Coronary artery (tissue), 2 donors: ENCODE measurements around the gene SHISA4.

Source experiments
- DNase-seq: peaks from one replicate; pipeline ENCODE4 v3.0.0-alpha.2; 2017; ENCODE audit warnings: low spot score
- H3K27ac ChIP-seq, 2 donors: fragments of 200-600 bp; sonication (generic); one replicate each; pipeline ENCODE4 v1.5.1; 2016 to 2019
- H3K4me3 ChIP-seq: fragments of 200-600 bp; sonication (generic); 2 replicates; pipeline ENCODE4 v1.5.1; 2016; ENCODE audit warnings: mild to moderate bottlenecking, moderate library complexity
- TF ChIP-seq, protein P1 (sequence below): fragments of 200-600 bp; sonication (generic); IDR thresholded peaks from one replicate; pipeline ENCODE4 v1.5.1; 2019; ENCODE audit warnings: antibody characterized with exemption

The SHISA4 gene

GRCh38 chr1:201893431-201893830 lies 4.7 kb downstream of the SHISA4 start:
- Histone ChIP-seq H3K27ac (peak overlapping the region; percentile 5 to 91), H3K4me3 (no peak overlapping the region)
- TF ChIP-seq, protein P1, sequence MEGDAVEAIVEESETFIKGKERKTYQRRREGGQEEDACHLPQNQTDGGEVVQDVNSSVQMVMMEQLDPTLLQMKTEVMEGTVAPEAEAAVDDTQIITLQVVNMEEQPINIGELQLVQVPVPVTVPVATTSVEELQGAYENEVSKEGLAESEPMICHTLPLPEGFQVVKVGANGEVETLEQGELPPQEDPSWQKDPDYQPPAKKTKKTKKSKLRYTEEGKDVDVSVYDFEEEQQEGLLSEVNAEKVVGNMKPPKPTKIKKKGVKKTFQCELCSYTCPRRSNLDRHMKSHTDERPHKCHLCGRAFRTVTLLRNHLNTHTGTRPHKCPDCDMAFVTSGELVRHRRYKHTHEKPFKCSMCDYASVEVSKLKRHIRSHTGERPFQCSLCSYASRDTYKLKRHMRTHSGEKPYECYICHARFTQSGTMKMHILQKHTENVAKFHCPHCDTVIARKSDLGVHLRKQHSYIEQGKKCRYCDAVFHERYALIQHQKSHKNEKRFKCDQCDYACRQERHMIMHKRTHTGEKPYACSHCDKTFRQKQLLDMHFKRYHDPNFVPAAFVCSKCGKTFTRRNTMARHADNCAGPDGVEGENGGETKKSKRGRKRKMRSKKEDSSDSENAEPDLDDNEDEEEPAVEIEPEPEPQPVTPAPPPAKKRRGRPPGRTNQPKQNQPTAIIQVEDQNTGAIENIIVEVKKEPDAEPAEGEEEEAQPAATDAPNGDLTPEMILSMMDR = no peak
- no peak for DNase-seq

GRCh38 chr1:201894343-201895119 lies 5.8 kb downstream of the SHISA4 start:
- peak overlapping the region; percentile 32 to 91 for H3K27ac ChIP-seq
- TF ChIP-seq, protein P1 = no peak
- no peak overlapping the region for H3K4me3 ChIP-seq
- DNase-seq = no peak

DNA sequence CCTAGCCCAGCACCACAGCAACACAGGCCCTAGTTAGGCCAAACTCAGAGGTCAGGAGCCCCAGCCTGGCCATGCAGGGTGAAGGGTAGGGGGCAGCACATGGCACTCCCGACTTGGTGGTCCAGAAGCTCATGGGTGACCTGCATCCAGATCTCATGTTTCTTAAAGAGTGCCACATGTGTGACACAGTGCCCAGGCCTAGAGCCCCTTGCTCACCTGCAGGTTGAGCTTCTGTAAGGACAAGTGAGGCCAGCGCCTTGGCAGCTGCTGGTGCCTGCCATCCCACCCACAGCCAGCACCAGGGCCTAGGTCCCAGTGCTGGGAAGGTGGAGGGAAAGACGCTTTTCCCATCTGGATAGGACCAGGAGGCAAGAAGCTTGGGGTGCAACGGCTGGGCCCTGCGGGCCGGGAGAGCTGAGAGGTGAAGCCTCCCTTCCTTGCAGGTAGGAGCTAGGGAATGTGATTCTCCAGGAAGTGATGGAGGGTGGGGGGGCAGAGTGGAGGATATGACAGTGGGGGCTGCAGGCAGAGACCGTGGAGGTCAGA lies 6.5 kb downstream of the SHISA4 start:
- TF ChIP-seq, protein P1 = no peak
- Histone ChIP-seq H3K27ac (peak overlapping the region; percentile 58 to 91), H3K4me3 (no peak overlapping the region)
- no peak for DNase-seq

DNA sequence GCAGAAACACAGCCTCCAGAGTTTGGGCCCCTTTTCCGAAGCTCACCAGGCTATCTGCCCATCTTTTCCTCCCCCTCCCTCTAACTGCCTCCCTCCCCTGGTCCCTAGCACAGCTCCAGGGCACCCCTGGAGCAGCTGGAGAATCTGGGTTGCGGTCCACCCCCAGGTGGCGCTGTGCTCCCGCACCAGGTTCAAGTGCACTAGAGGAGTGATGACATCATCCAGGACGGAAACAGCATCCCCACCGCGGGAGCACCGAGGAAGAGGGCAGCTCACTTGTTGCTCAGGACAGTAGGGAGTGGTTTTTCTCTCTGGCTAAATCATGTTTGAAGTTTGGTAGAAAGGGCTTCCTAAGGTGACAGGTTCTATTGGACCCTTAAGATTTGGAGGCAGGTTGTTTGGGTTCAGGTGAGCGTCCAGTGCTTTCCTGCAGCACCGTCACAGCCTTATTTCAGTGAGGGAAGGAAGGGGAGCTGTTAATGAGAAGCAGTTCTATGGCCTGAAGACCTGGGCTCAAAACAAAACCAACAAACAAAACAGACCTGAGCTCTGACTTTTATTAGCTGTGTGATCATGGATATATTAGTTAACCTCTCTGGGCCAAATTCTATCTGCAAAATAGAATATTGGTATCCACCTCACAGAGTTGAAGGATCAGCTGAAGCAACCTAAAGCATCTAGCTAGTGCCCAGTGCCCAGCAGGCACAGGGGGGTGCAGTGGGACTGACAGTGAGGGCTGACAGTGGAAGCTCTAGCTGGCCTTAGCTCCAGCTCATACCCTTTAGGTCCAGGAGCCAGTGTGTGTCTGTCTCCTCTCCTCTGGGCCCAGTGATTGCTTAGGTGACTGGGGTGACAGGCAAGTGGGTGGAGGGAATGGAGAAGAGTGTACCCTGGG lies 7.5 kb downstream of the SHISA4 start:
- peak; percentile 95 for DNase-seq
- TF ChIP-seq, protein P1 = peak; percentile 89
- peak overlapping the region; percentile 58 to 91 for H3K27ac ChIP-seq
- H3K4me3 ChIP-seq = peak overlapping the region; percentile 2

DNA sequence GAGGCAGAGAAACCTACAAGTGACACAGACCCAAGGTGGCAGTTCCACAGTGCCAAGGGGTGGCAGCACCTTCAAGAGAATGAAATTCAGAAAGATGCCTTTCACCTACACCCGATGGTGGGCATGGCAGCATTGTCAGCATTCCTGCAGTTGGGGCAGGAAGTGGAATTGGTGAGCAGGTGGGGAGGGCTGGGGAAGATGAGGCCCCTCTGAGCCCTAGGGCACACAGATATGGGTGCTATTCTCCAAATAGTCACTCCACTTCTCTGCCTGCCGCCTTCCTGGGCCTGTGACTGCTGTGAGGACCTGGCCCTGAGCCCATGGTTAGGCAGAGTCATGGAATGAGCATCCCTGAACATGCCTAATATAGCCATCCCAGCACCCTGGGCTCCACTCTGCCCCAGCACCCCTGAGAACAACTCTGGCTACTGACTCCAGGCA lies 8.3 kb downstream of the SHISA4 start:
- no peak overlapping the region for H3K4me3 ChIP-seq
- no peak for DNase-seq
- H3K27ac ChIP-seq = peak overlapping the region; percentile 58 to 91
- TF ChIP-seq, protein P1 = no peak

GRCh38 chr1:201898240-201898894 lies 9.7 kb downstream of the SHISA4 start:
- H3K4me3 ChIP-seq = no peak overlapping the region
- TF ChIP-seq, protein P1 = no peak
- no peak for DNase-seq
- H3K27ac ChIP-seq = peak overlapping the region; percentile 58 to 91
